Endothelial cell of umbilical vein (primary cell): Measurements from ENCODE around the gene TTC31.

Source experiments
- EZH2 ChIP-seq: IDR thresholded peaks from 2 replicates; pipeline ENCODE4 v1.6.1; 2012; ENCODE audit warnings: borderline replicate concordance, low read depth, mild to moderate bottlenecking, moderate library complexity, low read length, inconsistent platforms; ENCODE audit not compliant: severe bottlenecking
- FOS ChIP-seq: IDR thresholded peaks from 2 replicates; pipeline ENCODE4 v1.6.1; 2011; ENCODE audit warnings: mild to moderate bottlenecking, low read length, moderate library complexity, borderline replicate concordance; ENCODE audit not compliant: insufficient read depth
- MAX ChIP-seq: IDR thresholded peaks from 2 replicates; pipeline ENCODE4 v1.6.1; 2011; ENCODE audit not compliant: insufficient read depth, insufficient read length
- MYC ChIP-seq: IDR thresholded peaks from one replicate; pipeline ENCODE4 v1.6.1; 2011; ENCODE audit warnings: mild to moderate bottlenecking, low read depth, low read length
- POLR2A ChIP-seq: IDR thresholded peaks from 2 replicates; pipeline ENCODE4 v1.6.1; 2012; ENCODE audit warnings: low read depth, mild to moderate bottlenecking, control low read depth, low read length
- POLR2AphosphoS5 ChIP-seq: IDR thresholded peaks from 2 replicates; pipeline ENCODE4 v1.6.1; 2012; ENCODE audit warnings: low read depth, mild to moderate bottlenecking, control low read depth, low read length, moderate library complexity; ENCODE audit not compliant: insufficient read depth
- TF ChIP-seq, protein P1 (sequence below), 2 donors: IDR thresholded peaks; 1 replicate in 1 of 2; 2 replicates in 1 of 2; pipeline ENCODE4 v1.5.1; 2011; ENCODE audit warnings: low read length in 2 of 2, mild to moderate bottlenecking in 2 of 2, moderate library complexity in 2 of 2, control low read depth in 1 of 2, inconsistent platforms in 1 of 2, low read depth in 1 of 2; ENCODE audit not compliant: insufficient read depth in 1 of 2; ENCODE audit errors: extremely low read depth in 1 of 2

DNA sequence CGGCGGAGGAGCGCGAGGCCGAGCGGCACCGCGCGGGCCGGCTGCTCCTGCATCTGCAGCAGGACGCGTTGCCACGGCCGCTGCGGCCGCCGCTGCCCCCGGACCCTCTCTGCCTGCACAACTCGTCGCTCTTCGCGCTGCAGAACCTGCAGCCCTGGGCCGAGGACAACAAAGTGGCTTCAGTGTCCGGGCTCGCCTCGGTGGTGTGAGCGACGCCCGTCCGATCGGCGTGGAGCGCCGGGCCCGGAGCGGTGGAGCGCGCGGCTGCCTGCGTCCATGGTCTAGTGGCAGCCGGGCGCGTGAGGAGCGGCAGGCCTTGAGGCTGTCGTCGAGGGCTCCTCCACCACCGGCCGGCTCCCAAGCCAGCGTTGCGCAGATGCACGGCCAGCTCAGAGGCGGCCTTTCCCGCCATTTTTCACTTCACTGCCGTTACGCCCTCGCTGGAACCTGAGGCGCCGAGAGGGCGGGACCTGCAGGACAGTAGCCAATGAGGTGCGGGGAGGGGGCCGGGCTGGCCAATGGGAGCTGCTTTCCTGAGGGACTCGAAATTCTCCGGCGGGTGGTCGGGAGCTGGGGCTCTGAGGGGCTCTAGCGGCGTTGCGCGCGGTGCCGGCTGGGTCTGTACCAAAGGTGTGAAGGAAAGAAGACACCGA, 33.2 kb downstream of the TTC31 start:
- TF ChIP-seq, protein P1, sequence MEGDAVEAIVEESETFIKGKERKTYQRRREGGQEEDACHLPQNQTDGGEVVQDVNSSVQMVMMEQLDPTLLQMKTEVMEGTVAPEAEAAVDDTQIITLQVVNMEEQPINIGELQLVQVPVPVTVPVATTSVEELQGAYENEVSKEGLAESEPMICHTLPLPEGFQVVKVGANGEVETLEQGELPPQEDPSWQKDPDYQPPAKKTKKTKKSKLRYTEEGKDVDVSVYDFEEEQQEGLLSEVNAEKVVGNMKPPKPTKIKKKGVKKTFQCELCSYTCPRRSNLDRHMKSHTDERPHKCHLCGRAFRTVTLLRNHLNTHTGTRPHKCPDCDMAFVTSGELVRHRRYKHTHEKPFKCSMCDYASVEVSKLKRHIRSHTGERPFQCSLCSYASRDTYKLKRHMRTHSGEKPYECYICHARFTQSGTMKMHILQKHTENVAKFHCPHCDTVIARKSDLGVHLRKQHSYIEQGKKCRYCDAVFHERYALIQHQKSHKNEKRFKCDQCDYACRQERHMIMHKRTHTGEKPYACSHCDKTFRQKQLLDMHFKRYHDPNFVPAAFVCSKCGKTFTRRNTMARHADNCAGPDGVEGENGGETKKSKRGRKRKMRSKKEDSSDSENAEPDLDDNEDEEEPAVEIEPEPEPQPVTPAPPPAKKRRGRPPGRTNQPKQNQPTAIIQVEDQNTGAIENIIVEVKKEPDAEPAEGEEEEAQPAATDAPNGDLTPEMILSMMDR (IDR thresholded peaks at IDR 0.05; ENCODE audit: extremely low read depth in 1 of 2, insufficient read depth in 1 of 2, low read depth in 1 of 2, low read length in 2 of 2): no peak
- TF ChIP-seq POLR2A (no peak), EZH2 (no peak), POLR2AphosphoS5 (no peak), MYC (no peak), FOS (no peak), MAX (no peak)
